Breast epithelium (tissue), 4 donors: ENCODE data around the gene CCT3. TPM values are rescaled to one million over a fixed set of nuclear protein-coding genes. Genes with fewer than 3 reads are reported as not detected.

Experiments
- DNase-seq, 2 donors: peaks; one replicate each; pipeline ENCODE4 v3.0.0-alpha.2; 2019; ENCODE audit warnings: low spot score in 2 of 2
- H3K27ac ChIP-seq, 2 donors: fragments of 200-600 bp; sonication (generic) in 1 of 2; one replicate each; pipeline ENCODE4 v1.5.1; 2016 to 2019; ENCODE audit warnings: mild to moderate bottlenecking in 1 of 2
- H3K27me3 ChIP-seq, 2 donors: fragments of 200-600 bp; sonication (generic) in 1 of 2; one replicate each; pipeline versions ENCODE4 v1.5.1 to v1.6.0; 2017 to 2019; ENCODE audit warnings: control low read depth in 1 of 2, mild to moderate bottlenecking in 1 of 2
- H3K36me3 ChIP-seq: fragments of 200-600 bp; one replicate; pipeline ENCODE4 v1.5.1; 2019
- H3K4me1 ChIP-seq, 2 donors: fragments of 200-600 bp; sonication (generic); one replicate each; pipeline ENCODE4 v1.5.1; 2016 to 2019; ENCODE audit warnings: control low read depth in 1 of 2
- H3K4me3 ChIP-seq, 3 donors: fragments of 200-600 bp; sonication (generic); 1 replicate in 2 of 3; 2 replicates in 1 of 3; pipeline ENCODE4 v1.5.1; 2016 to 2019; ENCODE audit warnings: mild to moderate bottlenecking in 3 of 3, moderate library complexity in 2 of 3
- H3K9me3 ChIP-seq, 2 donors: fragments of 200-600 bp; sonication (generic) in 1 of 2; one replicate each; pipeline ENCODE4 v1.5.1; 2016 to 2019; ENCODE audit warnings: control low read depth in 1 of 2
- CTCF ChIP-seq, 3 donors: fragments of 450-650 bp; IDR thresholded peaks; one replicate each; pipeline ENCODE4 v1.5.1; 2016 to 2017; ENCODE audit warnings: antibody characterized with exemption in 3 of 3, mild to moderate bottlenecking in 3 of 3, moderate library complexity in 3 of 3
- POLR2A ChIP-seq: fragments of 450-650 bp; IDR thresholded peaks from one replicate; pipeline ENCODE4 v1.6.1; 2016; ENCODE audit warnings: antibody characterized with exemption, mild to moderate bottlenecking, moderate library complexity
- POLR2AphosphoS5 ChIP-seq, 3 donors: sonication (generic); formaldehyde crosslinking; IDR thresholded peaks; one replicate each; pipeline ENCODE4 v1.6.1; 2017; ENCODE audit warnings: antibody characterized with exemption in 3 of 3
- intact Hi-C: fragments of 100-400 bp; cut with DNase I; formaldehyde crosslinking; loops from one replicate; pipeline ENCODE4 v1.15.1; 2023; ENCODE audit warnings: low total_unique reads
- total RNA-seq, 3 donors: library from RNA; depleted of rRNA; stranded (reverse); fragments of >200 nt; gene quantifications; one replicate each; pipeline ENCODE4 v1.1.0, GENCODE V29; 2016

The CCT3 gene
- total RNA-seq, 3 donors from 2014 or later, result 150 to 263 (median 262) TPM

GRCh38 chr1:156260896-156261295 lies 77.2 kb downstream of the CCT3 start:
- H3K27ac ChIP-seq, result no peak overlapping the region

GRCh38 chr1:156259805-156260204 lies 78.3 kb downstream of the CCT3 start:
- Histone ChIP-seq H3K4me3 (no peak overlapping the region), H3K4me1 (no peaks in the 10 kb centered on the region), H3K27me3 (no peaks in the 10 kb centered on the region), H3K27ac (no peak overlapping the region), H3K9me3 (no peaks in the 10 kb centered on the region), H3K36me3 (peaks cover 16% of the 10 kb centered on the region)
- no peak for TF ChIP-seq POLR2A
- no peak for TF ChIP-seq CTCF (IDR thresholded peaks at IDR 0.05)
- no peak for TF ChIP-seq POLR2AphosphoS5 (IDR thresholded peaks at IDR 0.05)
- DNase-seq, result no peak
- intact Hi-C loops, result no loop called here

More at GRCh38 chr1:156260896-156261295, 77.2 kb downstream of the CCT3 start:
- Histone ChIP-seq H3K4me3 (no peak overlapping the region), H3K27me3 (no peaks in the 10 kb centered on the region), H3K4me1 (no peaks in the 10 kb centered on the region), H3K9me3 (no peaks in the 10 kb centered on the region), H3K36me3 (peaks cover 16% of the 10 kb centered on the region)
- intact Hi-C loops, result no loop called here
- no peak for DNase-seq
- TF ChIP-seq CTCF (IDR thresholded peaks at IDR 0.05) (no peak), POLR2A (no peak), POLR2AphosphoS5 (IDR thresholded peaks at IDR 0.05) (no peak)

Other genes with a start within 250 kb of the CCT3 start
- 100 to 1,000 TPM; 292 to 367 (median 319) TPM for gene LMNA, start 223.6 kb downstream of the CCT3 start, total RNA-seq
- gene SEMA4A, start 184.7 kb downstream of the CCT3 start, total RNA-seq, result 10 to 100 TPM in 1 of 3 donors, 1 to 10 TPM in 2; 1.4 to 21.5 (median 9.2) TPM
- gene SLC25A44, start 144.2 kb downstream of the CCT3 start, total RNA-seq, result 10 to 100 TPM; 10.7 to 23.7 (median 13.8) TPM
- 10 to 100 TPM; 41.4 to 75.2 (median 60.3) TPM for gene PMF1, start 125.3 kb downstream of the CCT3 start, total RNA-seq
- gene BGLAP, start 96.1 kb downstream of the CCT3 start, total RNA-seq, result 1 to 10 TPM in 1 of 3 donors, under 1 TPM in 2; 0.32 to 2.9 (median 0.98) TPM
- gene PAQR6, start 90.2 kb downstream of the CCT3 start, total RNA-seq, result 1 to 10 TPM; 1.8 to 3.9 (median 2.5) TPM
- gene SMG5, start 55.5 kb downstream of the CCT3 start, total RNA-seq, result 10 to 100 TPM; 35.7 to 67.8 (median 54.7) TPM
- 1 to 10 TPM; 1.3 to 7.8 (median 4.9) TPM for gene TMEM79, start 54.0 kb downstream of the CCT3 start, total RNA-seq
- 10 to 100 TPM; 36.4 to 68.5 (median 40.2) TPM for gene GLMP, start 42.6 kb downstream of the CCT3 start, total RNA-seq
- gene VHLL, start 39.0 kb downstream of the CCT3 start, total RNA-seq, result under 1 TPM in 1 of 3 donors, not detected in 2; 0.98 TPM
- gene TSACC, start 234 bp upstream of the CCT3 start, total RNA-seq, result 1 to 10 TPM in 2 of 3 donors, not detected in 1; 1.4 to 1.5 TPM
- gene RHBG, start 30.9 kb upstream of the CCT3 start, total RNA-seq, result not detected
- gene MEF2D, start 162.5 kb upstream of the CCT3 start, total RNA-seq, result 10 to 100 TPM; 25.8 to 34.9 (median 32.1) TPM
- 1 to 10 TPM in 1 of 3 donors, under 1 TPM in 2; under 0.01 to 1.4 (median 0.15) TPM for gene IQGAP3, start 234.3 kb upstream of the CCT3 start, total RNA-seq
- gene TTC24, start 241.4 kb upstream of the CCT3 start, total RNA-seq, result not detected